ENCODE data around the gene IRX3.
"Not testable (repeated sequence)": the region's sequence is repeated elsewhere in the genome, so short reads cannot be mapped to it uniquely, and the experiment has no call there.

IRX3 gene

GRCh38 chr16:54247705-54248104, 38.9 kb downstream of the IRX3 start:
- H3K27ac Mint-ChIP-seq (ENCODE audit: low read depth); H3K9me3 Mint-ChIP-seq; ATAC-seq (replicated peaks; ENCODE audit: extremely low read depth, poor library complexity, severe bottlenecking); H3K4me1 Mint-ChIP-seq; H3K4me3 Mint-ChIP-seq; H3K36me3 Mint-ChIP-seq (ENCODE audit: insufficient read depth); DNase-seq (ENCODE audit: low spot score in 2 of 2): not testable (repeated sequence)
- H3K27me3 Mint-ChIP-seq = peaks cover 14% of the 10 kb centered on the region

- H3K27me3 Mint-ChIP-seq = peaks cover 13% of the 10 kb centered on the region
Measured at GRCh38 chr16:54246454-54246821, 40.1 kb downstream of the IRX3 start.

GRCh38 chr16:54245788-54246453, 40.7 kb downstream of the IRX3 start:
- Mint-ChIP-seq H3K4me3 (no peak overlapping the region), H3K27ac (ENCODE audit: low read depth) (no peak overlapping the region), H3K27me3 (peaks cover 13% of the 10 kb centered on the region), H3K36me3 (ENCODE audit: insufficient read depth) (peaks cover 2% of the 10 kb centered on the region), H3K9me3 (peaks cover 6% of the 10 kb centered on the region), H3K4me1 (no peaks in the 10 kb centered on the region)
- DNase-seq (ENCODE audit: low spot score in 2 of 2) (no peak), ATAC-seq (replicated peaks; ENCODE audit: extremely low read depth, poor library complexity, severe bottlenecking) (no peak)

More at GRCh38 chr16:54246454-54246821, 40.1 kb downstream of the IRX3 start:
- Mint-ChIP-seq H3K9me3 (peaks cover 6% of the 10 kb centered on the region), H3K36me3 (ENCODE audit: insufficient read depth) (peaks cover 2% of the 10 kb centered on the region), H3K27ac (ENCODE audit: low read depth) (no peak overlapping the region), H3K4me3 (no peak overlapping the region), H3K4me1 (no peaks in the 10 kb centered on the region)
- ATAC-seq (replicated peaks; ENCODE audit: extremely low read depth, poor library complexity, severe bottlenecking) (no peak), DNase-seq (ENCODE audit: low spot score in 2 of 2) (no peak)

- Mint-ChIP-seq H3K9me3 (peaks cover 6% of the 10 kb centered on the region), H3K27ac (ENCODE audit: low read depth) (no peak overlapping the region), H3K4me3 (no peak overlapping the region), H3K27me3 (peaks cover 13% of the 10 kb centered on the region), H3K4me1 (no peaks in the 10 kb centered on the region), H3K36me3 (ENCODE audit: insufficient read depth) (peaks cover 2% of the 10 kb centered on the region)
- ATAC-seq (replicated peaks; ENCODE audit: extremely low read depth, poor library complexity, severe bottlenecking) = no peak
- no peak for DNase-seq (ENCODE audit: low spot score in 2 of 2)
Measured at GRCh38 chr16:54244061-54244886, 42.3 kb downstream of the IRX3 start.

- Mint-ChIP-seq H3K27ac (ENCODE audit: low read depth) (no peak overlapping the region), H3K36me3 (ENCODE audit: insufficient read depth) (peaks cover 2% of the 10 kb centered on the region), H3K27me3 (peaks cover 13% of the 10 kb centered on the region), H3K4me1 (no peaks in the 10 kb centered on the region), H3K4me3 (no peak overlapping the region), H3K9me3 (peaks cover 6% of the 10 kb centered on the region)
- ATAC-seq (replicated peaks; ENCODE audit: extremely low read depth, poor library complexity, severe bottlenecking) (no peak), DNase-seq (ENCODE audit: low spot score in 2 of 2) (no peak)
Measured at GRCh38 chr16:54243202-54243601, 43.4 kb downstream of the IRX3 start.

GRCh38 chr16:54242199-54242598, 44.4 kb downstream of the IRX3 start:
- H3K27me3 Mint-ChIP-seq = peaks cover 13% of the 10 kb centered on the region
- ATAC-seq (replicated peaks; ENCODE audit: extremely low read depth, poor library complexity, severe bottlenecking) = no peak
- H3K36me3 Mint-ChIP-seq (ENCODE audit: insufficient read depth) = peaks cover 2% of the 10 kb centered on the region
- H3K9me3 Mint-ChIP-seq = peaks cover 6% of the 10 kb centered on the region
- no peak for DNase-seq (ENCODE audit: low spot score in 2 of 2)
- no peak overlapping the region for H3K4me3 Mint-ChIP-seq
- no peaks in the 10 kb centered on the region for H3K4me1 Mint-ChIP-seq
- no peak overlapping the region for H3K27ac Mint-ChIP-seq (ENCODE audit: low read depth)

GRCh38 chr16:54241525-54241924, 45.1 kb downstream of the IRX3 start:
- no peak overlapping the region for H3K4me3 Mint-ChIP-seq
- peaks cover 6% of the 10 kb centered on the region for H3K9me3 Mint-ChIP-seq
- no peak overlapping the region for H3K27ac Mint-ChIP-seq (ENCODE audit: low read depth)
- ATAC-seq (replicated peaks; ENCODE audit: extremely low read depth, poor library complexity, severe bottlenecking) = no peak
- H3K36me3 Mint-ChIP-seq (ENCODE audit: insufficient read depth) = peaks cover 2% of the 10 kb centered on the region
- H3K4me1 Mint-ChIP-seq = no peaks in the 10 kb centered on the region
- H3K27me3 Mint-ChIP-seq = peaks cover 13% of the 10 kb centered on the region
- DNase-seq (ENCODE audit: low spot score in 2 of 2) = no peak

- no peak overlapping the region for H3K4me3 Mint-ChIP-seq
- H3K27me3 Mint-ChIP-seq = peaks cover 13% of the 10 kb centered on the region
- H3K36me3 Mint-ChIP-seq (ENCODE audit: insufficient read depth) = peaks cover 2% of the 10 kb centered on the region
- H3K4me1 Mint-ChIP-seq = no peaks in the 10 kb centered on the region
- DNase-seq (ENCODE audit: low spot score in 2 of 2) (no peak), ATAC-seq (replicated peaks; ENCODE audit: extremely low read depth, poor library complexity, severe bottlenecking) (no peak)
- H3K27ac Mint-ChIP-seq (ENCODE audit: low read depth) = no peak overlapping the region
- H3K9me3 Mint-ChIP-seq = no peaks in the 10 kb centered on the region
Measured at GRCh38 chr16:54240271-54241129, 46.1 kb downstream of the IRX3 start.

GRCh38 chr16:54239456-54239855, 47.1 kb downstream of the IRX3 start:
- H3K4me1 Mint-ChIP-seq = no peaks in the 10 kb centered on the region
- H3K27me3 Mint-ChIP-seq = peaks cover 13% of the 10 kb centered on the region
- ATAC-seq (replicated peaks; ENCODE audit: extremely low read depth, poor library complexity, severe bottlenecking) (no peak), DNase-seq (ENCODE audit: low spot score in 2 of 2) (no peak)
- no peaks in the 10 kb centered on the region for H3K9me3 Mint-ChIP-seq
- no peak overlapping the region for H3K4me3 Mint-ChIP-seq
- H3K36me3 Mint-ChIP-seq (ENCODE audit: insufficient read depth) = peaks cover 2% of the 10 kb centered on the region
- no peak overlapping the region for H3K27ac Mint-ChIP-seq (ENCODE audit: low read depth)

- Mint-ChIP-seq H3K9me3 (no peaks in the 10 kb centered on the region), H3K4me1 (no peaks in the 10 kb centered on the region), H3K27ac (ENCODE audit: low read depth) (no peak overlapping the region), H3K27me3 (no peaks in the 10 kb centered on the region), H3K4me3 (no peak overlapping the region), H3K36me3 (ENCODE audit: insufficient read depth) (no peaks in the 10 kb centered on the region)
- no peak for DNase-seq (ENCODE audit: low spot score in 2 of 2)
- ATAC-seq (replicated peaks; ENCODE audit: extremely low read depth, poor library complexity, severe bottlenecking) = no peak
Measured at GRCh38 chr16:54236773-54237172, 49.8 kb downstream of the IRX3 start.

- H3K4me1 Mint-ChIP-seq = no peaks in the 10 kb centered on the region
- ATAC-seq (replicated peaks; ENCODE audit: extremely low read depth, poor library complexity, severe bottlenecking) = no peak
- H3K27me3 Mint-ChIP-seq = no peaks in the 10 kb centered on the region
- no peaks in the 10 kb centered on the region for H3K9me3 Mint-ChIP-seq
- no peak overlapping the region for H3K4me3 Mint-ChIP-seq
- H3K27ac Mint-ChIP-seq (ENCODE audit: low read depth) = no peak overlapping the region
- H3K36me3 Mint-ChIP-seq (ENCODE audit: insufficient read depth) = no peaks in the 10 kb centered on the region
- no peak for DNase-seq (ENCODE audit: low spot score in 2 of 2)
Measured at GRCh38 chr16:54233615-54234014, 53.0 kb downstream of the IRX3 start.
